HUES48 (cell line): Measurements from ENCODE around the gene CDH2.

Experiments
- H3K27ac ChIP-seq: one replicate; pipeline ENCODE4 v1.7.0; 2013; ENCODE audit warnings: low read depth, low read length, inconsistent platforms
- H3K27me3 ChIP-seq: 2 replicates; pipeline ENCODE4 v1.6.1; 2013; ENCODE audit warnings: mild to moderate bottlenecking, low read length; ENCODE audit not compliant: control insufficient read depth, insufficient read depth
- H3K36me3 ChIP-seq: 2 replicates; pipeline ENCODE4 v1.6.1; 2013; ENCODE audit warnings: low read length; ENCODE audit not compliant: control insufficient read depth, insufficient read depth
- H3K4me1 ChIP-seq: 2 replicates; pipeline ENCODE4 v1.6.1; 2013; ENCODE audit warnings: mild to moderate bottlenecking, low read length; ENCODE audit not compliant: control insufficient read depth, insufficient read depth
- H3K4me3 ChIP-seq: 2 replicates; pipeline ENCODE4 v1.5.1; 2013; ENCODE audit warnings: mild to moderate bottlenecking, low read depth, low read length
- H3K9ac ChIP-seq: 2 replicates; pipeline ENCODE4 v1.6.1; 2013; ENCODE audit warnings: mild to moderate bottlenecking, low read depth, low read length, moderate library complexity
- H3K9me3 ChIP-seq: 2 replicates; pipeline ENCODE4 v1.6.1; 2013; ENCODE audit warnings: low read length; ENCODE audit not compliant: control insufficient read depth, insufficient read depth

Gene CDH2

DNA sequence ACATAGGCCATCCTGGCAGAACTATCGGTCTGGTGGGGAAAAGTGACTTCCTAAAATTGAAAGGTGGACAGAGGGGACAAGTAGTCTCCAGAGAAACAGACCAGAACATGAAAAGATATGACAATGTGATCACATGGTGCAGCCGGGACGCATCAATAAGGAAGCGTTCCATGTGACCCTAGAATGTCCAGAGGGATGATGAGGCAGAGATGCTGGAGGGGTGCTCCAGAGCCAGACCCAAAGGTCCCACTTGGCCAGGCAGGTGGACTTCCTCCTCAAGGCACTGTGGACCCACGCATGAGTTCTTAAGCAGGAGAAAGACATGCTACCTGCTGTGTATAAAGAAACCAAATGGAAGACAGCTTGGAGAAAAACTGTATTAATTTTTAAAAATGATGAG lies 50.2 kb downstream of the CDH2 start:
- H3K9me3 ChIP-seq = no peaks in the 10 kb centered on the region
- H3K27me3 ChIP-seq = no peaks in the 10 kb centered on the region
- no peaks in the 10 kb centered on the region for H3K36me3 ChIP-seq
- H3K27ac ChIP-seq = no peak overlapping the region
- no peak overlapping the region for H3K9ac ChIP-seq
- peaks cover 32% of the 10 kb centered on the region; the same call in 1 of the 2 replicates for H3K4me1 ChIP-seq
- no peak overlapping the region for H3K4me3 ChIP-seq

- H3K4me3 ChIP-seq = no peak overlapping the region
Measured at GRCh38 chr18:28125051-28125450, 51.9 kb downstream of the CDH2 start.

GRCh38 chr18:28124131-28125029 lies 52.5 kb downstream of the CDH2 start:
- no peaks in the 10 kb centered on the region for H3K36me3 ChIP-seq
- H3K4me1 ChIP-seq = peaks cover 32% of the 10 kb centered on the region; the same call in 1 of the 2 replicates
- no peak overlapping the region for H3K27ac ChIP-seq
- H3K27me3 ChIP-seq = no peaks in the 10 kb centered on the region
- no peaks in the 10 kb centered on the region for H3K9me3 ChIP-seq
- no peak overlapping the region for H3K4me3 ChIP-seq
- no peak overlapping the region for H3K9ac ChIP-seq

More at GRCh38 chr18:28125051-28125450, 51.9 kb downstream of the CDH2 start:
- Histone ChIP-seq H3K27me3 (no peaks in the 10 kb centered on the region), H3K27ac (no peak overlapping the region), H3K9ac (no peak overlapping the region), H3K4me1 (peaks cover 32% of the 10 kb centered on the region; the same call in 1 of the 2 replicates), H3K36me3 (no peaks in the 10 kb centered on the region), H3K9me3 (no peaks in the 10 kb centered on the region)

GRCh38 chr18:28123401-28124030 lies 53.4 kb downstream of the CDH2 start:
- Histone ChIP-seq H3K4me3 (no peak overlapping the region), H3K27ac (peak overlapping the region; percentile 22), H3K4me1 (peaks cover 27% of the 10 kb centered on the region; the same call in 1 of the 2 replicates), H3K36me3 (no peaks in the 10 kb centered on the region), H3K27me3 (no peaks in the 10 kb centered on the region), H3K9ac (no peak overlapping the region), H3K9me3 (no peaks in the 10 kb centered on the region)

GRCh38 chr18:28120828-28121515 lies 56.0 kb downstream of the CDH2 start:
- Histone ChIP-seq H3K9ac (no peak overlapping the region), H3K4me1 (peaks cover 22% of the 10 kb centered on the region), H3K27me3 (no peaks in the 10 kb centered on the region), H3K4me3 (no peak overlapping the region), H3K27ac (no peak overlapping the region), H3K9me3 (no peaks in the 10 kb centered on the region), H3K36me3 (no peaks in the 10 kb centered on the region)

DNA sequence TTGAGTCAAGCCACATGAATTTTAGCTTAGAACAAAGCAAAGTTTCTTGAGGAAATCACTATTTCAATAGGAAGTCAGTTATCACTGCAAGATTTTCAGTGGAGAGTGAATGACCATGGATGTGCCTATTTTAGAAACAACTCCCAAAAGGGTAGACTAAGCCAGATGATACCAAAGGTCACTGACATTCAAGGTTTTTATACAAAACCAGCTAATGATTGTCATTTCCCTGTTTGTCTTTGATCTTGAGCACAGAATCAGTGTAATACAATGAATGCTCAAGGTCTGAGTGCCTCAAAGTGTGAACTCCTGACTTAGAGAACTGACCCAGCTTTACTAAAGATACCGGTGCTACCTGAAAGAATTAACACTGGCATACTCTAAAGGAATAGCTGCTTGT lies 60.5 kb downstream of the CDH2 start:
- H3K9me3 ChIP-seq = no peaks in the 10 kb centered on the region
- H3K4me3 ChIP-seq = no peak overlapping the region
- H3K36me3 ChIP-seq = no peaks in the 10 kb centered on the region
- no peaks in the 10 kb centered on the region for H3K27me3 ChIP-seq
- H3K27ac ChIP-seq = no peak overlapping the region
- peaks cover 20% of the 10 kb centered on the region for H3K4me1 ChIP-seq
- no peak overlapping the region for H3K9ac ChIP-seq

DNA sequence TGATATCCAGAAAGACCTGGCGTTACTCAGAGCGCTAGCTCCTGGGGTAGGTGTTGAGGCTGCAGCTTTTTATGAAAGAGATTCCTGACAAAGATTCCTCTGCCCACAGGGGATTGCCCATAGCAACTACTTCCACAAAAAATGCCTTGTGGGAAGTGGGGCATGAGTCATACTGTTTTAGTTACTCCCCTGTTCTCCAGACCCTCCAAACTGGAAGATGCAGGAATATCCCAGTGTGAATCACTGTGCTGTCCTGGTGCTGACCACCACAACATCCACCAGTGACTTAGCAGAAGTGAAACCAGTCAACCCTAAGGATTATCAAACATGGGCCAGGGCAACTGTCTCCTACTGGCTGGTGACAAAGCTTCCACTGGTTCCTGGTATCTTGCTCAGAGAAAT lies 61.8 kb downstream of the CDH2 start:
- Histone ChIP-seq H3K9ac (no peak overlapping the region), H3K27ac (peak overlapping the region; percentile 78), H3K4me3 (no peak overlapping the region)

DNA sequence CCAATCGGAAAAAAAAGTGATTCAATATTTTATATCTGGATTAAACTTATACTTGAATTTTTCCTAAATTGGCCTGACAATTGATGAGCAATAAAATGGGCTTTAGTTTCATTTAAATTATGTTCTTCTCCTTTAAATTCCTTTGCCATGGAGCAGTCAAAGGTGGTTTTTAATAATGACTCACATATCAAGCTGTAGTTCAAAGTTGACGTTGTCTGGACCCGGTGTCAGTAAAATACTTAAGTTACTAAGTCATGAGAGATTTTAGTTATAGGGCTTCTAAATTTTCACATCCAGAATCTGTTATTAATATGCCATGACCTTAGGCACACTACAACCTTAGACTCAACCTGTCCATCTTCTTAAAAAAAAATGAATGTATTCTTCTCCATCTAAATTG lies 62.5 kb downstream of the CDH2 start:
- Histone ChIP-seq H3K4me1 (peaks cover 40% of the 10 kb centered on the region), H3K4me3 (no peak overlapping the region), H3K9me3 (no peaks in the 10 kb centered on the region), H3K9ac (no peak overlapping the region), H3K27ac (peak overlapping the region; percentile 78), H3K27me3 (no peaks in the 10 kb centered on the region), H3K36me3 (no peaks in the 10 kb centered on the region)

More for the DNA sequence above, 61.8 kb downstream of the CDH2 start:
- no peaks in the 10 kb centered on the region for H3K27me3 ChIP-seq
- peaks cover 33% of the 10 kb centered on the region for H3K4me1 ChIP-seq
- no peaks in the 10 kb centered on the region for H3K9me3 ChIP-seq
- H3K36me3 ChIP-seq = no peaks in the 10 kb centered on the region

- Histone ChIP-seq H3K27me3 (no peaks in the 10 kb centered on the region), H3K36me3 (no peaks in the 10 kb centered on the region), H3K27ac (peak overlapping the region; percentile 6), H3K9ac (no peak overlapping the region), H3K4me1 (peaks cover 50% of the 10 kb centered on the region), H3K9me3 (no peaks in the 10 kb centered on the region), H3K4me3 (no peak overlapping the region)
Measured at GRCh38 chr18:28113271-28114029, 63.5 kb downstream of the CDH2 start.

- H3K4me1 ChIP-seq = peaks cover 63% of the 10 kb centered on the region
- no peak overlapping the region for H3K4me3 ChIP-seq
- peak overlapping the region; percentile 81 for H3K27ac ChIP-seq
Measured at GRCh38 chr18:28112056-28112470, 64.9 kb downstream of the CDH2 start.

More at GRCh38 chr18:28112056-28112470, 64.9 kb downstream of the CDH2 start:
- H3K9me3 ChIP-seq = no peaks in the 10 kb centered on the region
- no peak overlapping the region for H3K9ac ChIP-seq
- no peaks in the 10 kb centered on the region for H3K36me3 ChIP-seq
- H3K27me3 ChIP-seq = no peaks in the 10 kb centered on the region
